Heart right ventricle (tissue), 16 donors: ENCODE results near the gene CT45A10. TPM values are rescaled to one million over a fixed set of nuclear protein-coding genes. Genes with fewer than 3 reads are reported as not detected.

Experiments used
- ATAC-seq, 8 donors: fragments of 200-7000 bp; cut with Tn5 transposase; one replicate each; pipeline ENCODE4 v1.9.1; 2020; ENCODE audit warnings: mild to moderate bottlenecking in 8 of 8, moderate library complexity in 8 of 8, moderate number of reproducible peaks in 1 of 8
- DNase-seq, 2 donors: peaks; one replicate each; pipeline ENCODE4 v3.0.0-alpha.2; 2020
- H3K27ac ChIP-seq, 10 donors: fragments of 200-600 bp; sonication (generic) in 2 of 10; one replicate each; pipeline versions ENCODE4 v1.5.0 to v1.8.0; 2020 to 2022; ENCODE audit warnings: mild to moderate bottlenecking in 3 of 10
- H3K27me3 ChIP-seq, 7 donors: fragments of 200-600 bp; one replicate each; pipeline ENCODE4 v1.8.0; 2021 to 2022; ENCODE audit warnings: mild to moderate bottlenecking in 2 of 7
- H3K36me3 ChIP-seq, 9 donors: fragments of 200-600 bp; sonication (generic) in 1 of 9; one replicate each; pipeline versions ENCODE4 v1.5.0 to v1.8.0; 2020 to 2022; ENCODE audit warnings: mild to moderate bottlenecking in 2 of 9
- H3K4me1 ChIP-seq, 9 donors: fragments of 200-600 bp; sonication (generic) in 1 of 9; one replicate each; pipeline versions ENCODE4 v1.5.0 to v1.8.0; 2020 to 2022; ENCODE audit warnings: mild to moderate bottlenecking in 4 of 9
- H3K4me3 ChIP-seq, 10 donors: fragments of 200-600 bp; sonication (generic) in 2 of 10; one replicate each; pipeline versions ENCODE4 v1.5.0 to v1.8.0; 2020 to 2022; ENCODE audit warnings: mild to moderate bottlenecking in 7 of 10, moderate library complexity in 2 of 10
- H3K9me3 ChIP-seq, 11 donors: fragments of 200-600 bp in 10 of 11; sonication (generic) in 2 of 11; one replicate each; pipeline versions ENCODE4 v1.5.0 to v1.8.0; 2013 to 2022; ENCODE audit warnings: mild to moderate bottlenecking in 2 of 11, control low read depth in 1 of 11, moderate library complexity in 1 of 11
- WGBS, 2 donors: extraction: QIAGEN DNeasy Blood & Tissue Kit; methylation state at CpG; one replicate each; pipeline ENCODE4 v1.1.7; 2013; ENCODE audit warnings: inconsistent platforms in 1 of 2; 5-methylcytosine and 5-hydroxymethylcytosine counted together
- intact Hi-C, 10 donors: fragments of 100-400 bp; cut with DNase I; formaldehyde crosslinking; loops; one replicate each; pipeline versions ENCODE4 v1.11.1 to v1.14.2; 2022
- polyA plus RNA-seq, 2 donors: library from polyadenylated mRNA; stranded (reverse); fragments of 200-250 nt; gene quantifications; one replicate each; pipeline ENCODE4 v1.2.3, GENCODE V29; 2013
- total RNA-seq, 10 donors: library from RNA; stranded (reverse); fragmentation: NEBNext Ultra II Directional in 3 of 10; extraction: Animal tissue kit (Norgen Biotek cat#: 25700) in 3 of 10; gene quantifications; one replicate each; pipeline versions ENCODE4 v1.2.1 to v1.2.4, GENCODE V29; 2021 to 2023
- TF ChIP-seq, protein P1 (sequence below), 9 donors: fragments of 200-600 bp; sonication (generic) in 2 of 9; IDR thresholded peaks; one replicate each; pipeline versions ENCODE4 v1.5.0 to v1.8.0; 2021 to 2022; ENCODE audit warnings: antibody characterized with exemption in 9 of 9, mild to moderate bottlenecking in 5 of 9, moderate library complexity in 1 of 9
- donor health status: Arrhythmogenic right ventricular cardiomyopathy.
- donor health status: ischemic (EF 13 %, LVEDD 7.1; RV severe dilation, severe dysfunction).
- donor health status: healthy with polysubstance abuse.
- donor health status: DM: no; HTN: yes; CAD: no.
- donor health status: DM: no; HTN: no; CAD: no.
- donor health status: ischemic (EF 25% LVEDD 6.9; RV normal size, moderate dysfunction).
- donor health status: ischemic (EF 25% LVEDD 5.7; RV mildly dilated, moderate dysfunction).
- donor health status: healthy.
- donor health status: DM: yes; HTN: yes; CAD: no.
- donor health status: Ischemic cardiomyopathy.
- donor health status: ischemic (EF 35%, LVEDD 5.7; RV mildly dilated, moderate dysfunction).
- donor health status: nonischemic (EF 11% LVEDD 7.7; RV severe dilation, severe dysfunction).
- donor health status: DM: yes; HTN: yes; CAD: no.
- donor health status: PGD.
- donor health status: ischemic (EF 29% LVEDD 5.4; RV normal size, mild dysfunction).
- donor health status: nonischemic (EF 23%, LVEDD 6.1; RV moderate dilation, normal function).

Gene CT45A10
- total and polyA plus RNA-seq, 12 donors = not detected

DNA sequence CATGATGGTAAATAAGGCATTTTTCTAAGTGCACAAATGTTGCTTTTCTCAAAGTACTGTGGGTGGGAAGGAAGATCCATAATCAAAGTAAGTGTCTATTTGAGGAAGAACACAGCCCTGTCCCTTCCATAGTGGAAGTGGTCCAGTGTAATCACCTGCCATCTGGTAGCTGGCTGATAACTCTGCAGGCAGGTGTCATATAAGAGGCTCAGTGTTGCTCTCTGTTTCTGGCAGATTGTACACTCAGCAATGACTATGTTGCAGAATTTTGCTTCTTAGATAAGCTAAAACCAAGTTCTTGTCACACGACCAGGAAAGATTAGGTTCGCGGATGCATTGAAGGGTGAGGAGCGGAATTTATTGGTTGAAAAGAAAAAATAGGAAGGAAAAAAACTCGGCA lies 21.2 kb upstream of the CT45A10 start:
- H3K4me1 ChIP-seq = no peaks in the 10 kb centered on the region
- TF ChIP-seq, protein P1, sequence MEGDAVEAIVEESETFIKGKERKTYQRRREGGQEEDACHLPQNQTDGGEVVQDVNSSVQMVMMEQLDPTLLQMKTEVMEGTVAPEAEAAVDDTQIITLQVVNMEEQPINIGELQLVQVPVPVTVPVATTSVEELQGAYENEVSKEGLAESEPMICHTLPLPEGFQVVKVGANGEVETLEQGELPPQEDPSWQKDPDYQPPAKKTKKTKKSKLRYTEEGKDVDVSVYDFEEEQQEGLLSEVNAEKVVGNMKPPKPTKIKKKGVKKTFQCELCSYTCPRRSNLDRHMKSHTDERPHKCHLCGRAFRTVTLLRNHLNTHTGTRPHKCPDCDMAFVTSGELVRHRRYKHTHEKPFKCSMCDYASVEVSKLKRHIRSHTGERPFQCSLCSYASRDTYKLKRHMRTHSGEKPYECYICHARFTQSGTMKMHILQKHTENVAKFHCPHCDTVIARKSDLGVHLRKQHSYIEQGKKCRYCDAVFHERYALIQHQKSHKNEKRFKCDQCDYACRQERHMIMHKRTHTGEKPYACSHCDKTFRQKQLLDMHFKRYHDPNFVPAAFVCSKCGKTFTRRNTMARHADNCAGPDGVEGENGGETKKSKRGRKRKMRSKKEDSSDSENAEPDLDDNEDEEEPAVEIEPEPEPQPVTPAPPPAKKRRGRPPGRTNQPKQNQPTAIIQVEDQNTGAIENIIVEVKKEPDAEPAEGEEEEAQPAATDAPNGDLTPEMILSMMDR (IDR thresholded peaks at IDR 0.05) = no peak
- intact Hi-C loops = no loop called here
- WGBS, 2 donors = 86% methylated on average over 5 of the region's 5 CpGs
- H3K9me3 ChIP-seq = no peaks in the 10 kb centered on the region
- H3K36me3 ChIP-seq = no peaks in the 10 kb centered on the region
- no peak overlapping the region for H3K4me3 ChIP-seq
- ATAC-seq (no peak), DNase-seq (no peak)
- peaks cover 0 to 59% (median 0%) of the 10 kb centered on the region in 7 donors for H3K27me3 ChIP-seq
- H3K27ac ChIP-seq = no peak overlapping the region

DNA sequence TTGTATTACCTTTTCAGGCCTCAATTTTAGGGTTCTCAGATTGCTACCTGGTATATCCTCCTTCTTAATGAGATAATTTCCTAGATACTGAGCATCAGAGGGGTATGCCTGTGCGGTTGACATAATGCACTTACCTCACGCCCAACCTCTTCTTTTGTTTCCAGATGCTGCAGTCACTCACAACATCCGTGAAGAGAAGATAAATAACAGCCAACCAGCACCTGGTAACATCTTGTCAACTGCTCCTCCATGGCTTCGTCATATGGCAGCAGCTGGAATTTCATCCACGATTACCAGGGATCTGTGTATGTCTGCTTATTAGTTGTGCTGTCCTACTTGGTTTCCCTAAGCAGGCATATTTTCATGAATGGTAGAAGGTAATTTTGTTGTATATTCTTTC lies 17.0 kb upstream of the CT45A10 start:
- ATAC-seq (no peak), DNase-seq (no peak)
- Histone ChIP-seq H3K27me3 (peaks cover 0 to 32% (median 0%) of the 10 kb centered on the region in 7 donors), H3K9me3 (no peaks in the 10 kb centered on the region), H3K36me3 (no peaks in the 10 kb centered on the region), H3K4me3 (no peak overlapping the region), H3K4me1 (no peaks in the 10 kb centered on the region), H3K27ac (no peak overlapping the region)
- TF ChIP-seq, protein P1 (IDR thresholded peaks at IDR 0.05) = no peak
- intact Hi-C loops = no loop called here
- WGBS, 2 donors = 81 to 82% methylated on average over 5 of the region's 5 CpGs

DNA sequence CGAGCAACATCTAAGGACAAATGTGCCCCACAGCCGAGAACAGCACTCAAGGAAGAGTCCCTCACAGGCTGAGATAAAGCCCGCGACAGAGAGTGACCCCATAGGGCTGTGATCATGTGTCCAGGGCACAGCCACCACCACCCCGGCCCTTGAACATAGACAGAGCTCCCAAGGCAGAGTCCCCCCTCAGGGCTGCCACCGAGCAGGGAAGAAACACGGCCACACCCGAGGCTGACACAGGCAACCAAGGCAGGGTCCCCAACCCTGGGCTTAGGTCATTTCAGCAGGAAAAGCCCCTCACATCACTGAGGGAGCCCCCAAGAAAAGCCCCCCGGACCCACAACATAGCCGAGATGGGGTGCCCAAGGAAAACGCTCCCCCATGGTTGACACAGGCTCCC lies 463 bp downstream of the CT45A10 start:
- Histone ChIP-seq H3K4me1 (no peaks in the 10 kb centered on the region), H3K36me3 (no peaks in the 10 kb centered on the region), H3K27ac (no peak overlapping the region), H3K4me3 (no peak overlapping the region), H3K27me3 (no peaks in the 10 kb centered on the region), H3K9me3 (peaks cover 0 to 7% (median 0%) of the 10 kb centered on the region in 11 donors)
- intact Hi-C loops = no loop called here
- TF ChIP-seq, protein P1 (IDR thresholded peaks at IDR 0.05) = no peak
- WGBS, 2 donors = 85 to 88% methylated on average over 11 of the region's 11 CpGs
- DNase-seq (no peak), ATAC-seq (no peak)

DNA sequence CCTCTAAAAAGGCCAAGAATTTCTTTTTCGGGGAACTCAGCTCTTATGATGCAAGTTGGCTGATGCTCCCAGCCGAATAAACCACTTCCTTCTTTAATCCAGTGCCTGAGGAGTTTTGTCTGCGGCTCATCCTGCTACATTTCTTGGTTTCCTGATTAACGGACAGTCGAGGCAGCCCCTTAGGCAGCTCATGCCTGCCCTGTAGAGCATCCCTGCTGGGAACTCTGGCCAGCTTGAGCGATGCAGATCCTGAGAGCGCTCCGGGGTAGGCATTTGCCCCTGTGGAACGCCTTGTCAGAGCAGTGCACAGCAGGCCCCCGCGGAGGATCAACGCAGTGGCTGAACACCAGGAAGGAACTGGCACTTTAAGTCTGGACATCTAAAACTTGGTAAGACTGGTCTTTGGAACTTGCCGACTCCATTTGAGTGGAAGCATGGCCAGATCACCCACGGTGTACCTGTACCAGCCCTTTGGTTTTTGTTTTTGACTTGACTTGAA lies 3.1 kb downstream of the CT45A10 start:
- Histone ChIP-seq H3K4me3 (no peak overlapping the region), H3K36me3 (no peaks in the 10 kb centered on the region), H3K27me3 (no peaks in the 10 kb centered on the region), H3K9me3 (peaks cover 0 to 7% (median 0%) of the 10 kb centered on the region in 11 donors), H3K4me1 (no peaks in the 10 kb centered on the region), H3K27ac (no peak overlapping the region)
- TF ChIP-seq, protein P1 (IDR thresholded peaks at IDR 0.05) = no peak
- WGBS, 2 donors = 89 to 90% methylated on average over 14 of the region's 14 CpGs
- intact Hi-C loops = no loop called here
- ATAC-seq = no peak
- DNase-seq = no peak
